Epithelial cell of prostate (primary cell): Measurements from ENCODE around the gene AKAP13.

ENCODE experiments used
- DNase-seq: peaks from one replicate; pipeline ENCODE4 v3.0.0-alpha.2; 2011; ENCODE audit warnings: low read depth, low spot score
- H3K27ac ChIP-seq: fragments of 450-650 bp; 2 replicates; pipeline ENCODE4 v1.5.1; 2017; ENCODE audit warnings: mild to moderate bottlenecking

AKAP13 gene

DNA sequence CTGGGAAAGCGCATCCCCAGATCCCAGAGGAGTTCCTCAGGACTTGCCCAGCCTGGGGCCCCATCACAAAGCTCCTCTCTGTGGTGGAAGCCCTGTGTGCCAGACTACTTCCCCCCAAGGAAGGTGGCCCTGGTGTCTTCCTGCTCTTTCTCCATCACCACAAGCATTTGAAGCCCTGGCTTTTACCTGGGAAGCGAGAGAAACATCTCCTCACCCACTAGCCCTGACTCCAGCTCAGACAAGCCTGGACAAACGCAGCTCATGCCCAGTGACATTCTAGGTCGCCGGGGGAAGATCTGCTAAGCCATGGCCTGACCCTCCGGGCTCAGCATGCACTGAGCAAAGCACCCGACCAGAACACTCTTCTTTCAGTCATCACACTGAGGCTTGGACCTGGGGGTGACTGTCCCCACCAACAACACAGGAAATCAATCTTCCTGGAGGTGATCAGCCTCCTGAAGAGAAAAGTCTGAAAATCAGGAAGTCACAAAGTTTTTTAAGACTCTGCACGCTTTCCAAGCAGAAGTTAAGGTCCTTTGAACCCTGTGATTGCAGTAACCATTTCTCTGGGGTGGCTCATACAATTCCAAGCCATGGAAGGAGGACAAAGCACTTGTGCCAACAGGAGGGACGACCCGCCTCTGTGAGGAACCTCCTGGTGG is 373.5 kb downstream of the AKAP13 start:
- H3K27ac ChIP-seq: peak overlapping the region; percentile 17
- DNase-seq: no peak

- DNase-seq: no peak
- H3K27ac ChIP-seq: no peak overlapping the region
Measured at GRCh38 chr15:85754989-85755388, 374.6 kb downstream of the AKAP13 start.

- H3K27ac ChIP-seq: no peak overlapping the region
- no peak for DNase-seq
Measured at GRCh38 chr15:85755471-85755870, 375.1 kb downstream of the AKAP13 start.

- H3K27ac ChIP-seq: no peak overlapping the region
- DNase-seq: no peak
Measured at GRCh38 chr15:85755942-85756341, 375.5 kb downstream of the AKAP13 start.

- no peak for DNase-seq
- no peak overlapping the region for H3K27ac ChIP-seq
Measured at GRCh38 chr15:85756411-85757072, 376.1 kb downstream of the AKAP13 start.

DNA sequence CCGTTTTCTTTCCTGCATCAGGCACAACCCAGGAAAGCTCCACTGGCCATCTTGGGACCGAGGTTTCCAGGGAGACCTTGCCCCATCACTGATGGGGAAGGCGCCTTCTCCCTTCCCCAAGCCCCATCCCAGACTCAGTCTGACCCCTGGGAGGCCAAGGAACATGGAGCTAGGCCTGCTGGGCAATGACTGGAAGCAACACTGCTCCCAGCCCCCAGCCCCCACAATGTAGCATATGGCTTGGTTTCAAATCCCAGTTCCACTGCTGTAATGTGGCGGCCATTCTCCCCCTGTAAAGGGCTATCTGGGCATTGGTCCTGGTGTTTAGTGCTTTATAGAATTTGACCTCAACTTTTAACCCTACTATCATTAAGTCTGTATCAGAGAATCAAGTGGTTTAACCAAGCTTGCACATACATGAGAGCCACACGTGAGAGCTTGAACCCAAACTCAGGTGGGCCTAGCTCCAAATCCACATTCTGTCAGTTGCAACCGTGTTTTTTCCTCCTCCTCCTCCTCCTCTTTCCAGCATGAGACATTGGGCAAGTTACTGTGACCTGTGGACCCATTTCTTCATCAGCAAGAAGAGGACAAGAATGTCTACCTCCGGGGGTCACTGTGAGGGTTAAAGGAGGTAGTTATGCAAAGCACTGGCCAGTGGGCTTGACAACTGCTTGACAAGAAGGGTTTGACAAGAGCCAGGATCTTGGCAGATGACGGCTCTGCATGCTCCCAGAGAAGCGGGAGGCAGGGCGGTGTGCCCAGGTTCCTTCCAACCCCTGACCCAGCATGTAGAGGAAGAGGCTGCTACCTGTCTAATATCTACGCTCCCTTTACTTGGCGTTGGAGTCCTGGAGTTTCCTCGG is 376.9 kb downstream of the AKAP13 start:
- DNase-seq: no peak
- no peak overlapping the region for H3K27ac ChIP-seq

GRCh38 chr15:85757939-85758654 is 377.7 kb downstream of the AKAP13 start:
- DNase-seq: no peak
- H3K27ac ChIP-seq: no peak overlapping the region

GRCh38 chr15:85758655-85758978 is 378.2 kb downstream of the AKAP13 start:
- DNase-seq: no peak
- no peak overlapping the region for H3K27ac ChIP-seq

GRCh38 chr15:85759376-85759775 is 379.0 kb downstream of the AKAP13 start:
- no peak for DNase-seq
- no peak overlapping the region for H3K27ac ChIP-seq

GRCh38 chr15:85760049-85760448 is 379.6 kb downstream of the AKAP13 start:
- no peak for DNase-seq
- no peak overlapping the region for H3K27ac ChIP-seq

DNA sequence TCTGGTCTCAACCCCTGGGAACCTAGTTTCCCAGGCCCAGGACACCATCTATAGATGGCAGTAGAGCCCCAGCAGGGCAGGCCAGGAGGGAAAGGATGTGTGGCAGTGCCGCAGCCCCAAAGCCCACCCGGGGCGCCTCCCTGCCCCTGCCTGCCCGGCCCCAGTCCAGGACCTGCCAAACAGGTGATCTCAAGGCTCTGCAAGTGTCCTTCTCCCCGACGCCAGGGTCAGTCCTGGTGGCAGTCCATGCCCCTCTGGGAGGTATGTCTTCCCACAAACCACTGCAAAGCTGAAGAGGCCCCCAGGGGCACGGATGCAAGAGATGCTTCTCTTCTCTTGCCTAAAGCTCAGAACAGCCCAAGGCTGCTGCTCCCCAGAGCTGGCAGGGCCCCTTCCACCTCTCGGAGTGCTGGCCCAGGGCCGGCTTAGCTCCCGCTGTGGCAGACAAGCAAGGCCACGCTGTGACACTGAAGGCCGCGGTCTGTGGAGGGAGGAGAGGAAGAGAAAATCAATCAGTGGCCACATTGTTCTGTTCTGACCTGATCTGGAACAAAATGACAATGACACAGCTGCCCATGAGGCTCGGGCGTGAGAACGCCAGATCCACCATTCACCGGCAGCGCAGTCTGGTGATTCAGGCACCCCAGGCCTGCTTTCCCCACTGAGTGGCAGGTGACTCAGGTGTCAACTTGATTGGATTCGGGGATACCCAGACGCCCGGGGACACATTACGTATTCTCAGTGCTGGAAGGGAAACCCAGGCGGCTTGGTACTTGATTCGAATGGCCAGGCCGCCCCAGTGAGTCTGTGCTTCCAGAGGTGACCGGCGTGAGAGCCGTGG is 380.3 kb downstream of the AKAP13 start:
- no peak overlapping the region for H3K27ac ChIP-seq
- DNase-seq: no peak

DNA sequence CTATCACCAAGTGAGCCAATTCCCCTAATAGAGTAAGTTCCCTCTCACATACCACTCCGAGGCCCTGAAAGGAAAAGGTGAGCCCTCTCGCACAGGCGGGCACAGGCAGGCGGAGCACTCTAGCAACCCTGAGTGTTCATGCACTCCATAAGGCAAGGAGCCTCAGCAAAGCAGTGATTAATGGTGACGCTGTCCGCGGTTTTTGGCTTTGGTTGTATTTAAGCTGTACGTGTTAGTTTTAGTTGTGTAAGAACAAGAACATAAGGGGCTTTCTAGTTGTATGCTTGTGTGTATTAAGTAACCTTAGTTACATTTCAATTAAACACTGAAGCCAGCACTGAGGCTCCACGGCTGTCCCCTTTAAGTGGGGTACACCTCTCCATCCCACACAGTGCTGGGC is 381.2 kb downstream of the AKAP13 start:
- no peak for DNase-seq

DNA sequence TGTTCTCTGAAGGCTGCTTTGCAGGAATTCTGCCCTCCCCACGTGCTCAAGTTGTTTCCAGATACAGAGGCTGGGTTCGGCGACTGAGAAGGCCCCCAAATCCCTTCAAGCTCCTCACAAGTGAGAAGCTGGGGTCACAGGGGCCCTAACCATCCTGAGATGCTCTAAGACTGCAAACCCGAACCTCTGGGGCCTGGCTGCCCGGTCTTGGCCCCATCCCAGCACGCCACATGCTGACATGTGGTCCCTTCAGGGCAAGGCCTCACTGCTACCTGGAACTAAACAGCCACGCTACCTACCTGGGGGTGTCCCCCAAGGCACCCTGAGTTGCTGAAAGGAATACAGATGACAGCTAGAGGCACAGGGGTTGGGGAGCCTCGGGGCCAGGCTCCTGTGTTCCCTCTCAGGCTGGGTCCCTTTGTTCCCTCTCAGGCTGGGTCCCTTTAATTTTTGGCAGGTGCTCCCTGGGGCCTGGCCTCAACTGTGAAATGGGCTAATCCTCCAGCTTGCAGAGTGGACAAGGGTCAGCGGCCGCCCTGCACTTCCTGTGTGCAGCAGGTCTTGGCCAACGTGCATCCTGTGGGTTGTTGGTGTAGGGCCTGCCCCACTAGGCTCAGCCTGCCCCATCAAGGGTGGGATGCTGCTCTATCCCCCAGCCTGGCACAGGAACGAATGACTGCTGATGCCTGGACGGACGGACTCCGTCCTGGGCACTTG is 381.8 kb downstream of the AKAP13 start:
- DNase-seq: no peak
- no peak overlapping the region for H3K27ac ChIP-seq

More for the DNA sequence above, 381.2 kb downstream of the AKAP13 start:
- no peak overlapping the region for H3K27ac ChIP-seq

DNA sequence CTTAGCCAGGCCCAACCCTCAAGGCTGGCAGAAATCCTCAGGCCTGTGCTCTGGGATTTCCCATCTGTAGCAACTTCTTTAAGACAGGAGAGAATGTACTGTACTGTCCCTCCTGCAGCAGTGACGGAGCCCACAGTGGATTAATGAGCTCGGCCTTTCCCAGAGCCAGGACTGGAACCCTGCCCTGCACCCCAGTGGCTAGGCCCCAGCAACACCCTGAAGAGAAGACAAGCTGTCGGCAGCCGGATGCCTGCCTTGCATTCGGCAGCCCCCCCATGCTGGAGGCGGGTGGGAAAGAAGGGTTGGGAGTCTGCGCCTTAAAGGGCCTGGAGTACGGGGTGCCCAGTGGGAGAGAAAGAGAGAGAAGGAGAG is 382.3 kb downstream of the AKAP13 start:
- no peak for DNase-seq
- no peak overlapping the region for H3K27ac ChIP-seq

- H3K27ac ChIP-seq: no peak overlapping the region
- no peak for DNase-seq
Measured at GRCh38 chr15:85763157-85763556, 382.8 kb downstream of the AKAP13 start.

- no peak for DNase-seq
- H3K27ac ChIP-seq: peak overlapping the region; percentile 26
Measured at GRCh38 chr15:85763673-85764633, 383.6 kb downstream of the AKAP13 start.

GRCh38 chr15:85764649-85765277 is 384.4 kb downstream of the AKAP13 start:
- H3K27ac ChIP-seq: peak overlapping the region; percentile 26
- no peak for DNase-seq
